DOHH2 (cell line): ENCODE results near the gene TASL.

Experiments
- H3F3A ChIP-seq: fragments of 200-600 bp; sonication (generic), shearing (Covaris generic); 2 replicates; pipeline ENCODE4 v1.6.0; 2016; ENCODE audit warnings: antibody characterized with exemption, mild to moderate bottlenecking; ENCODE audit not compliant: control insufficient read depth, insufficient read depth
- H3K27ac ChIP-seq: fragments of 200-600 bp; sonication (generic); 2 replicates; pipeline ENCODE4 v1.5.1; 2014; ENCODE audit warnings: low read depth, mild to moderate bottlenecking, low read length, moderate library complexity
- H3K27me3 ChIP-seq: fragments of 200-600 bp; sonication (generic); 2 replicates; pipeline ENCODE4 v1.6.1; 2014; ENCODE audit warnings: mild to moderate bottlenecking, low read length, mixed read lengths; ENCODE audit not compliant: control insufficient read depth
- H3K36me3 ChIP-seq: fragments of 200-600 bp; sonication (generic); 2 replicates; pipeline ENCODE4 v1.6.1; 2014; ENCODE audit warnings: mild to moderate bottlenecking, low read length, moderate library complexity, mixed read lengths; ENCODE audit not compliant: control insufficient read depth
- H3K4me1 ChIP-seq: fragments of 200-600 bp; sonication (generic); 2 replicates; pipeline ENCODE4 v1.6.1; 2014; ENCODE audit warnings: mild to moderate bottlenecking, low read length, mixed read lengths; ENCODE audit not compliant: control insufficient read depth
- H3K4me2 ChIP-seq: fragments of 200-600 bp; sonication (generic); 2 replicates; pipeline ENCODE4 v1.6.0; 2014; ENCODE audit warnings: mild to moderate bottlenecking, low read length, moderate library complexity
- H3K4me3 ChIP-seq: fragments of 200-600 bp; sonication (generic); 2 replicates; pipeline ENCODE4 v1.5.1; 2014; ENCODE audit warnings: mild to moderate bottlenecking, low read length, mixed read lengths
- H3K79me2 ChIP-seq: fragments of 200-600 bp; sonication (generic); 2 replicates; pipeline ENCODE4 v1.6.1; 2014; ENCODE audit warnings: mild to moderate bottlenecking, low read length, mixed read lengths; ENCODE audit not compliant: control insufficient read depth
- H3K9me2 ChIP-seq: fragments of 200-600 bp; sonication (generic); replicated peaks from 2 replicates; pipeline ENCODE4 v1.6.1; 2014; ENCODE audit warnings: mild to moderate bottlenecking, low read length, mixed read lengths; ENCODE audit not compliant: control insufficient read depth
- H3K9me3 ChIP-seq: fragments of 200-600 bp; sonication (generic); 2 replicates; pipeline ENCODE4 v1.6.1; 2014; ENCODE audit warnings: antibody characterized with exemption, low read length, mixed read lengths; ENCODE audit not compliant: control insufficient read depth, insufficient read depth
- H4K20me1 ChIP-seq: fragments of 200-600 bp; sonication (generic); 2 replicates; pipeline ENCODE4 v1.6.0; 2014; ENCODE audit warnings: low read depth, mild to moderate bottlenecking, antibody characterized with exemption, low read length, moderate library complexity; ENCODE audit not compliant: control insufficient read depth, insufficient read depth
- CTCF ChIP-seq: fragments of 200-600 bp; sonication (generic); IDR thresholded peaks from one replicate; pipeline ENCODE4 v1.5.1; 2014; ENCODE audit warnings: antibody characterized with exemption, mild to moderate bottlenecking, low read depth, low read length; ENCODE audit not compliant: poor library complexity, severe bottlenecking
- EZH2phosphoT487 ChIP-seq: fragments of 200-600 bp; sonication (generic); IDR thresholded peaks from 2 replicates; pipeline ENCODE4 v1.6.1; 2017; ENCODE audit warnings: borderline replicate concordance, mild to moderate bottlenecking, antibody characterized with exemption, low read length, moderate library complexity, mixed read lengths

Gene TASL

GRCh38 chrX:30561191-30561590 is 16.4 kb downstream of the TASL start:
- Histone ChIP-seq H3K4me3 (no peak overlapping the region), H4K20me1 (no peaks in the 10 kb centered on the region), H3K79me2 (peaks cover 59% of the 10 kb centered on the region), H3K27me3 (no peaks in the 10 kb centered on the region), H3K9me2 (no peaks in the 10 kb centered on the region), H3K27ac (no peak overlapping the region), H3F3A (no peaks in the 10 kb centered on the region), H3K9me3 (no peaks in the 10 kb centered on the region), H3K4me2 (no peak overlapping the region), H3K4me1 (peaks cover 6% of the 10 kb centered on the region), H3K36me3 (peaks cover 46% of the 10 kb centered on the region)
- TF ChIP-seq CTCF (no peak), EZH2phosphoT487 (no peak)

GRCh38 chrX:30538271-30538670 is 39.3 kb downstream of the TASL start:
- no peaks in the 10 kb centered on the region for H3K36me3 ChIP-seq
- H3F3A ChIP-seq: no peaks in the 10 kb centered on the region
- H3K27ac ChIP-seq: no peak overlapping the region
- no peaks in the 10 kb centered on the region for H3K79me2 ChIP-seq
- no peaks in the 10 kb centered on the region for H3K9me3 ChIP-seq
- H4K20me1 ChIP-seq: no peaks in the 10 kb centered on the region
- H3K4me1 ChIP-seq: peaks cover 3% of the 10 kb centered on the region; the same call in 1 of the 2 replicates
- no peaks in the 10 kb centered on the region for H3K9me2 ChIP-seq
- H3K4me2 ChIP-seq: no peak overlapping the region
- H3K27me3 ChIP-seq: no peaks in the 10 kb centered on the region
- TF ChIP-seq EZH2phosphoT487 (no peak), CTCF (no peak)
- no peak overlapping the region for H3K4me3 ChIP-seq

GRCh38 chrX:30533835-30534234 is 43.7 kb downstream of the TASL start:
- no peak for TF ChIP-seq EZH2phosphoT487
- Histone ChIP-seq H3K9me2 (no peaks in the 10 kb centered on the region), H3K27ac (no peak overlapping the region), H3K4me1 (peaks cover 3% of the 10 kb centered on the region; the same call in 1 of the 2 replicates), H3F3A (no peaks in the 10 kb centered on the region), H3K4me2 (no peak overlapping the region), H3K4me3 (no peak overlapping the region), H4K20me1 (no peaks in the 10 kb centered on the region), H3K36me3 (no peaks in the 10 kb centered on the region), H3K27me3 (no peaks in the 10 kb centered on the region), H3K79me2 (no peaks in the 10 kb centered on the region), H3K9me3 (no peaks in the 10 kb centered on the region)

GRCh38 chrX:30533266-30533665 is 44.3 kb downstream of the TASL start:
- H3K9me3 ChIP-seq: no peaks in the 10 kb centered on the region
- no peaks in the 10 kb centered on the region for H3F3A ChIP-seq
- H3K27ac ChIP-seq: no peak overlapping the region
- H3K27me3 ChIP-seq: no peaks in the 10 kb centered on the region
- no peak overlapping the region for H3K4me2 ChIP-seq
- no peaks in the 10 kb centered on the region for H3K36me3 ChIP-seq
- H3K4me3 ChIP-seq: no peak overlapping the region
- no peak for TF ChIP-seq CTCF
- no peak for TF ChIP-seq EZH2phosphoT487
- H3K4me1 ChIP-seq: peaks cover 2% of the 10 kb centered on the region; the same call in 1 of the 2 replicates
- H3K9me2 ChIP-seq: no peaks in the 10 kb centered on the region
- no peaks in the 10 kb centered on the region for H3K79me2 ChIP-seq
- H4K20me1 ChIP-seq: no peaks in the 10 kb centered on the region
